MM.1S (cell line): ENCODE data around the gene ERGIC2.

Experiments used
- CTCF ChIP-seq: fragments of 300-600 bp; sonication (generic); IDR thresholded peaks from 2 replicates; pipeline ENCODE4 v1.5.1; 2016; ENCODE audit warnings: antibody characterized with exemption, low read length, mixed read lengths
- EZH2 ChIP-seq: fragments of 300-600 bp; sonication (generic); optimal IDR thresholded peaks from 2 replicates; pipeline ENCODE3; 2017; ENCODE audit warnings: low read depth, mild to moderate bottlenecking, antibody characterized with exemption, low read length, mixed read lengths
- EZH2phosphoT487 ChIP-seq: fragments of 300-600 bp; sonication (generic); IDR thresholded peaks from 2 replicates; pipeline ENCODE4 v1.6.1; 2018; ENCODE audit warnings: antibody characterized with exemption, low read length

- TF ChIP-seq CTCF = no peak
- TF ChIP-seq EZH2phosphoT487 = no peak
- TF ChIP-seq EZH2 = no peak
Measured at GRCh38 chr12:29425722-29426121, 44.8 kb upstream of the ERGIC2 start.
